ENCODE measurements around the gene OR10Z1.

The OR10Z1 gene

GRCh38 chr1:158577561-158577960 is 27.5 kb upstream of the OR10Z1 start:
- Histone ChIP-seq H3K27me3 (ENCODE audit: insufficient read depth, low read depth, severe bottlenecking) (peaks cover 66% of the 10 kb centered on the region), H3K27ac (no peak overlapping the region), H3K9me3 (ENCODE audit: severe bottlenecking) (no peaks in the 10 kb centered on the region), H3K36me3 (no peaks in the 10 kb centered on the region), H3K4me3 (ENCODE audit: low read depth, low read length) (no peak overlapping the region)
- TF ChIP-seq CTCF (IDR thresholded peaks at IDR 0.05; ENCODE audit: low read depth, low read length), result no peak
- DNase-seq, result no peak

- no peak for TF ChIP-seq CTCF (IDR thresholded peaks at IDR 0.05; ENCODE audit: low read depth, low read length)
Measured at GRCh38 chr1:158579733-158580132, 25.3 kb upstream of the OR10Z1 start, which contains the start of gene OR10X1. OR10X1 (minus strand) TSS chr1:158579899; CDS start chr1:158579899, 0 bp downstream.

GRCh38 chr1:158583962-158584361 is 21.1 kb upstream of the OR10Z1 start:
- Histone ChIP-seq H3K27me3 (ENCODE audit: insufficient read depth, low read depth, severe bottlenecking) (peaks cover 23% of the 10 kb centered on the region), H3K9me3 (ENCODE audit: severe bottlenecking) (peaks cover 4% of the 10 kb centered on the region), H3K27ac (no peak overlapping the region), H3K4me3 (ENCODE audit: low read depth, low read length) (no peak overlapping the region), H3K36me3 (no peaks in the 10 kb centered on the region)
- TF ChIP-seq CTCF (IDR thresholded peaks at IDR 0.05; ENCODE audit: low read depth, low read length), result no peak
- no peak for DNase-seq

More at GRCh38 chr1:158579733-158580132, 25.3 kb upstream of the OR10Z1 start, which contains the start of gene OR10X1:
- no peaks in the 10 kb centered on the region for H3K9me3 ChIP-seq (ENCODE audit: severe bottlenecking)
- no peak for DNase-seq
- peaks cover 60% of the 10 kb centered on the region for H3K27me3 ChIP-seq (ENCODE audit: insufficient read depth, low read depth, severe bottlenecking)
- no peak within 1 kb of the TSS for H3K27ac ChIP-seq
- H3K36me3 ChIP-seq, result no peaks in the 10 kb centered on the region
- H3K4me3 ChIP-seq (ENCODE audit: low read depth, low read length), result no peak within 1 kb of the TSS

DNA sequence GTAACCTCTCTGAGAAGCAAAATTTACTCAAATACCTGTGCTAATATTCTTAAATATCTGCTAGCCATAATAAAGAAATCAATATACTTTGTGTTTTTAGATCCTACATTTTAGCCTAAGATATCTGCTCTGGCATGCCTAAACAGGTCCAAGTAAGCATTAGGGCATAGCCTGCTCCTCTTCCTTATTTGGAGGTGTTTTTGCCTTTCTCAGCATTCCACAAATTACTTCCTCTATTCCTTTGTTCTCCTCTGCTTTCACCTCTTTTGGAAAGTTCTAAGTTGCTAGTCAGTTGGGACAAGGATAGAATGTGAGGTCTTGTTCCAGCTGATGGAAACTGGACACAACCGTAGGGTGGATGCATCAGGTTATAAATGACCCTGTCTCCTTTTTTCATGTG is 18.1 kb upstream of the OR10Z1 start:
- peaks cover 10% of the 10 kb centered on the region for H3K27me3 ChIP-seq (ENCODE audit: insufficient read depth, low read depth, severe bottlenecking)
- TF ChIP-seq CTCF (IDR thresholded peaks at IDR 0.05; ENCODE audit: low read depth, low read length), result no peak
- no peak for DNase-seq
- H3K27ac ChIP-seq, result no peak overlapping the region
- H3K9me3 ChIP-seq (ENCODE audit: severe bottlenecking), result peaks cover 4% of the 10 kb centered on the region
- H3K36me3 ChIP-seq, result no peaks in the 10 kb centered on the region
- H3K4me3 ChIP-seq (ENCODE audit: low read depth, low read length), result no peak overlapping the region

GRCh38 chr1:158600735-158601134 is 4.3 kb upstream of the OR10Z1 start:
- Histone ChIP-seq H3K9me3 (ENCODE audit: severe bottlenecking) (no peaks in the 10 kb centered on the region), H3K4me3 (ENCODE audit: low read depth, low read length) (no peak overlapping the region), H3K27me3 (ENCODE audit: insufficient read depth, low read depth, severe bottlenecking) (peaks cover 31% of the 10 kb centered on the region), H3K27ac (no peak overlapping the region), H3K36me3 (no peaks in the 10 kb centered on the region)
- DNase-seq, result no peak
- no peak for TF ChIP-seq CTCF (IDR thresholded peaks at IDR 0.05; ENCODE audit: low read depth, low read length)

DNA sequence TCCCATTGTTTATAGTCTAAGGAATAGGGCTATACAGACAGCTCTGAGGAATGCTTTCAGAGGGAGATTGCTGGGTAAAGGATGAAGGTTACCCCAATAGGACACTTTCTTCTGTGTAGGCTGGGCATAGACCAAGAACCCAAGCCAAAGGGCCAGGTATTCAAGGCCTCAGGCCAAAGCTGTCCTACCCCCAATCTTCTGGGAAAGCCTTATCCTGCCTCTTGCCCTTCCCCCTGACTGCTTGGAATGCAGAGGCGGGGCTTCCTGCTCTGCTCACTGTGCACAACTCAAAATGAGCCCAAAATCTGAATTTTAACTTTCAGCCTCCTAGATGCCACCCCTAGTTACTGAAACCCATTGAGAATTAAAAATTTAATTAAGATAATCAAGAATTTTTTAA is 2.2 kb downstream of the OR10Z1 start:
- TF ChIP-seq CTCF (IDR thresholded peaks at IDR 0.05; ENCODE audit: low read depth, low read length), result no peak
- no peak overlapping the region for H3K4me3 ChIP-seq (ENCODE audit: low read depth, low read length)
- no peak for DNase-seq
- H3K27ac ChIP-seq, result no peak overlapping the region
- peaks cover 55% of the 10 kb centered on the region for H3K27me3 ChIP-seq (ENCODE audit: insufficient read depth, low read depth, severe bottlenecking)
- no peaks in the 10 kb centered on the region for H3K9me3 ChIP-seq (ENCODE audit: severe bottlenecking)
- H3K36me3 ChIP-seq, result no peaks in the 10 kb centered on the region
